H9 (cell line): ENCODE measurements around the gene TGFBR3L. TPM values are rescaled to one million over a fixed set of nuclear protein-coding genes. Genes with fewer than 3 reads are reported as not detected.
A peak's percentile ranks its signal among the peaks of the same experiment; 100 is the strongest.

Experiments
- DNase-seq: peaks from one replicate; pipeline ENCODE4 v3.0.0-alpha.2; 2017
- H2AFZ ChIP-seq: one replicate; pipeline ENCODE4 v1.6.1; 2013; ENCODE audit warnings: mild to moderate bottlenecking, low read length, control low read depth, moderate library complexity
- H2AK5ac ChIP-seq: 2 replicates; pipeline ENCODE4 v1.6.1; 2013; ENCODE audit warnings: low read length, control low read depth, mixed read lengths; ENCODE audit not compliant: insufficient read length
- H2BK120ac ChIP-seq: one replicate; pipeline ENCODE4 v1.6.1; 2013; ENCODE audit warnings: low read depth, mild to moderate bottlenecking, low read length, control low read depth, inconsistent platforms; ENCODE audit not compliant: poor library complexity, severe bottlenecking
- H2BK12ac ChIP-seq: 2 replicates; pipeline ENCODE4 v1.6.1; 2013; ENCODE audit warnings: low read length, control low read depth, mixed read lengths, low read depth; ENCODE audit not compliant: insufficient read length
- H2BK15ac ChIP-seq: 2 replicates; pipeline ENCODE4 v1.6.1; 2013; ENCODE audit warnings: low read depth, low read length, control low read depth
- H2BK20ac ChIP-seq: one replicate; pipeline ENCODE4 v1.6.1; 2013; ENCODE audit warnings: low read depth, mild to moderate bottlenecking, low read length, control low read depth, inconsistent platforms; ENCODE audit not compliant: poor library complexity, severe bottlenecking
- H2BK5ac ChIP-seq: 2 replicates; pipeline ENCODE4 v1.6.1; 2013; ENCODE audit warnings: low read length, control low read depth, mixed read lengths; ENCODE audit not compliant: insufficient read length
- H3K14ac ChIP-seq: 2 replicates; pipeline ENCODE4 v1.6.1; 2013; ENCODE audit warnings: low read length, control low read depth; ENCODE audit not compliant: insufficient read depth
- H3K18ac ChIP-seq: 2 replicates; pipeline ENCODE4 v1.6.1; 2013; ENCODE audit warnings: low read depth, mild to moderate bottlenecking, mixed read lengths, low read length, control low read depth; ENCODE audit not compliant: insufficient read length
- H3K23ac ChIP-seq: 2 replicates; pipeline ENCODE4 v1.6.1; 2013; ENCODE audit warnings: low read length, control low read depth, mixed read lengths, low read depth; ENCODE audit not compliant: insufficient read length
- H3K23me2 ChIP-seq: 2 replicates; pipeline ENCODE4 v1.6.1; 2013; ENCODE audit warnings: low read depth, mild to moderate bottlenecking, mixed read lengths, low read length, control low read depth; ENCODE audit not compliant: insufficient read length, poor library complexity, severe bottlenecking
- H3K27ac ChIP-seq: 2 replicates; pipeline ENCODE4 v1.5.1; 2013; ENCODE audit warnings: low read length, control low read depth, mixed read lengths, low read depth; ENCODE audit not compliant: insufficient read length
- H3K27me3 ChIP-seq: 2 replicates; pipeline ENCODE4 v1.6.1; 2013; ENCODE audit warnings: low read length, control low read depth, inconsistent platforms; ENCODE audit not compliant: insufficient read depth
- H3K4ac ChIP-seq: 2 replicates; pipeline ENCODE4 v1.6.1; 2013; ENCODE audit warnings: low read depth, mild to moderate bottlenecking, control low read depth, inconsistent platforms, low read length, moderate library complexity
- H3K4me1 ChIP-seq: 2 replicates; pipeline ENCODE4 v1.6.1; 2013; ENCODE audit warnings: low read length, control low read depth, inconsistent platforms; ENCODE audit not compliant: insufficient read depth
- H3K4me2 ChIP-seq: 2 replicates; pipeline ENCODE4 v1.6.1; 2013; ENCODE audit warnings: low read length, control low read depth, mixed read lengths; ENCODE audit not compliant: insufficient read length, insufficient read depth
- H3K56ac ChIP-seq: 2 replicates; pipeline ENCODE4 v1.6.1; 2013; ENCODE audit warnings: low read depth, mild to moderate bottlenecking, mixed read lengths, low read length, control low read depth; ENCODE audit not compliant: insufficient read length
- H3K79me1 ChIP-seq: 2 replicates; pipeline ENCODE4 v1.6.1; 2013; ENCODE audit warnings: low read depth, mild to moderate bottlenecking, moderate library complexity, low read length, control low read depth, inconsistent platforms; ENCODE audit not compliant: insufficient read depth, poor library complexity, severe bottlenecking
- H3K79me2 ChIP-seq: 2 replicates; pipeline ENCODE4 v1.6.1; 2013; ENCODE audit warnings: low read length, control low read depth, inconsistent platforms; ENCODE audit not compliant: insufficient read depth
- H3K9ac ChIP-seq: 2 replicates; pipeline ENCODE4 v1.6.1; 2013; ENCODE audit warnings: low read length, control low read depth, mixed read lengths; ENCODE audit not compliant: insufficient read length; ENCODE audit errors: extremely low read depth
- H3K9me3 ChIP-seq: one replicate; pipeline ENCODE4 v1.6.1; 2013; ENCODE audit warnings: low read depth, low read length, inconsistent platforms; ENCODE audit not compliant: control insufficient read depth
- H3T11ph ChIP-seq: one replicate; pipeline ENCODE4 v1.6.1; 2013; ENCODE audit warnings: mild to moderate bottlenecking, low read length, control low read depth, inconsistent platforms
- H4K20me1 ChIP-seq: one replicate; pipeline ENCODE4 v1.6.1; 2013; ENCODE audit not compliant: control insufficient read depth, insufficient read length, insufficient read depth
- H4K5ac ChIP-seq: 2 replicates; pipeline ENCODE4 v1.6.1; 2013; ENCODE audit warnings: low read depth, mild to moderate bottlenecking, mixed read lengths, low read length, control low read depth; ENCODE audit not compliant: insufficient read length
- H4K8ac ChIP-seq: replicated peaks from 2 replicates; pipeline ENCODE4 v1.6.1; 2013; ENCODE audit warnings: low read length, control low read depth, mixed read lengths, low read depth; ENCODE audit not compliant: insufficient read length
- H4K91ac ChIP-seq: 2 replicates; pipeline ENCODE4 v1.6.1; 2013; ENCODE audit warnings: low read depth, mild to moderate bottlenecking, moderate library complexity, mixed read lengths, low read length, control low read depth; ENCODE audit not compliant: insufficient read length
- H3K27ac Mint-ChIP-seq, 3 experiments: 2 replicates in 2 of 3; 3 replicates in 1 of 3; pipeline ENCODE4 v1.8.0; 2020 to 2021; ENCODE audit warnings: mixed read lengths in 3 of 3, mild to moderate bottlenecking in 1 of 3, moderate library complexity in 1 of 3
- H3K27me3 Mint-ChIP-seq: 2 replicates; pipeline ENCODE4 v1.8.0; 2021; ENCODE audit warnings: low read depth, mild to moderate bottlenecking, moderate library complexity, mixed read lengths
- H3K36me3 Mint-ChIP-seq, 3 experiments: 2 replicates in 2 of 3; 3 replicates in 1 of 3; pipeline ENCODE4 v1.8.0; 2020 to 2021; ENCODE audit warnings: low read depth in 3 of 3, mixed read lengths in 3 of 3; ENCODE audit not compliant: insufficient read depth in 1 of 3
- H3K4me1 Mint-ChIP-seq, 2 experiments: 2 replicates each; pipeline ENCODE4 v1.8.0; 2020; ENCODE audit warnings: mixed read lengths in 2 of 2
- H3K4me3 Mint-ChIP-seq, 2 experiments: 2 replicates in 1 of 2; 3 replicates in 1 of 2; pipeline ENCODE4 v1.8.0; 2020 to 2021; ENCODE audit warnings: mild to moderate bottlenecking in 2 of 2, mixed read lengths in 2 of 2, moderate library complexity in 1 of 2
- H3K9me3 Mint-ChIP-seq, 2 experiments: 2 replicates in 1 of 2; 3 replicates in 1 of 2; pipeline ENCODE4 v1.8.0; 2020; ENCODE audit warnings: mild to moderate bottlenecking in 2 of 2, mixed read lengths in 2 of 2, moderate library complexity in 1 of 2
- CTCF ChIP-seq: fragments of 200-600 bp; sonication (generic); conservative IDR thresholded peaks from 3 replicates; pipeline ENCODE4 v1.8.0; 2021; ENCODE audit warnings: antibody characterized with exemption, mild to moderate bottlenecking
- WGBS: extraction: QIAGEN DNeasy Blood & Tissue Kit; methylation state at CpG from one replicate; pipeline ENCODE4 v1.1.7; 2013; ENCODE audit warnings: missing lambda C conversion rate, low lambda C conversion rate, mixed read lengths; ENCODE audit not compliant: insufficient read length; ENCODE audit errors: extremely low coverage; 5-methylcytosine and 5-hydroxymethylcytosine counted together
- total RNA-seq: library from RNA; stranded (reverse); gene quantifications from 2 replicates; pipeline ENCODE4 v1.2.1, GENCODE V29; 2021

The TGFBR3L gene
- total RNA-seq, 1 experiment from 2014 or later: 5.5 TPM

GRCh38 chr19:7913652-7914051, 978 bp upstream of the TGFBR3L start:
- Histone ChIP-seq H2BK5ac (no peak overlapping the region), H4K91ac (no peak overlapping the region), H3K27ac (no peak overlapping the region), H3K14ac (no peak overlapping the region), H4K20me1 (no peaks in the 10 kb centered on the region), H3K4ac (no peak overlapping the region), H3K23me2 (peaks cover 12% of the 10 kb centered on the region), H4K5ac (no peak overlapping the region), H3K79me2 (no peaks in the 10 kb centered on the region), H3K79me1 (no peaks in the 10 kb centered on the region), H3K4me2 (no peak overlapping the region), H3K9ac (no peak overlapping the region), H3K4me1 (no peaks in the 10 kb centered on the region), H3T11ph (no peak overlapping the region), H2BK20ac (no peak overlapping the region), H2BK15ac (no peak overlapping the region), H3K18ac (no peak overlapping the region), H2BK120ac (no peak overlapping the region), H2BK12ac (no peak overlapping the region), H2AK5ac (no peak overlapping the region), H3K9me3 (no peaks in the 10 kb centered on the region), H3K23ac (no peak overlapping the region), H4K8ac (no peak overlapping the region), H2AFZ (no peak overlapping the region), H3K27me3 (peaks cover 16% of the 10 kb centered on the region; the same call in 1 of the 2 replicates), H3K56ac (no peak overlapping the region)
- Mint-ChIP-seq H3K27ac (no peak overlapping the region), H3K36me3 (peaks cover 15 to 28% (median 24%) of the 10 kb centered on the region in 3 experiments; a peak in 6 of 7 replicates), H3K4me1 (peaks cover 11 to 16% of the 10 kb centered on the region in 2 experiments; a peak in 3 of 4 replicates), H3K4me3 (peak overlapping the region in 1 of 2 experiments; percentile 26; a peak in 1 of 5 replicates), H3K9me3 (no peaks in the 10 kb centered on the region), H3K27me3 (peaks cover 46% of the 10 kb centered on the region)
- no CpG with 5 or more reads among the region's 10 CpGs for WGBS
- no peak for DNase-seq
- TF ChIP-seq CTCF: no peak
